Uterus (tissue), 4 donors: ENCODE data around the gene DSG3. TPM values are rescaled to one million over a fixed set of nuclear protein-coding genes. Genes with fewer than 3 reads are reported as not detected.

Source experiments
- DNase-seq, 2 donors: peaks; one replicate each; pipeline ENCODE4 v3.0.0-alpha.2; 2019 to 2020
- H3K27ac ChIP-seq, 2 donors: fragments of 200-600 bp; sonication (generic); 1 replicate in 1 of 2; 2 replicates in 1 of 2; pipeline ENCODE4 v1.5.1; 2016 to 2018
- H3K27me3 ChIP-seq, 2 donors: fragments of 200-600 bp; sonication (generic); one replicate each; pipeline ENCODE4 v1.5.1; 2018 to 2019; ENCODE audit warnings: control low read depth in 1 of 2
- H3K36me3 ChIP-seq, 2 donors: fragments of 200-600 bp; sonication (generic); one replicate each; pipeline ENCODE4 v1.5.1; 2019; ENCODE audit warnings: control low read depth in 1 of 2
- H3K4me1 ChIP-seq, 2 donors: fragments of 200-600 bp; sonication (generic); one replicate each; pipeline ENCODE4 v1.5.1; 2018 to 2019; ENCODE audit warnings: control low read depth in 1 of 2
- H3K4me3 ChIP-seq, 2 donors: fragments of 200-600 bp; sonication (generic); 1 replicate in 1 of 2; 2 replicates in 1 of 2; pipeline ENCODE4 v1.5.1; 2018 to 2019; ENCODE audit warnings: mild to moderate bottlenecking in 1 of 2
- H3K9me3 ChIP-seq, 2 donors: fragments of 200-600 bp; sonication (generic); one replicate each; pipeline ENCODE4 v1.5.1; 2019; ENCODE audit warnings: control low read depth in 1 of 2
- CTCF ChIP-seq, 4 experiments: fragments of 200-600 bp in 2 of 4; fragments of 450-650 bp in 2 of 4; sonication (generic) in 2 of 4; IDR thresholded peaks; one replicate each; pipeline ENCODE4 v1.5.1; 2016 to 2019; ENCODE audit warnings: antibody characterized with exemption in 4 of 4, mild to moderate bottlenecking in 2 of 4, moderate library complexity in 1 of 4
- POLR2A ChIP-seq, 2 donors: fragments of 450-650 bp; IDR thresholded peaks; one replicate each; pipeline ENCODE4 v1.6.1; 2016; ENCODE audit warnings: antibody characterized with exemption in 2 of 2, mild to moderate bottlenecking in 1 of 2, moderate library complexity in 1 of 2
- intact Hi-C: fragments of 100-400 bp; cut with DNase I; formaldehyde crosslinking; loops from one replicate; pipeline ENCODE4 v1.15.1; 2023; ENCODE audit warnings: low total_unique reads
- total RNA-seq, 4 donors: library from RNA; depleted of rRNA in 3 of 4; stranded (reverse); fragments of >200 nt in 3 of 4; gene quantifications; one replicate each; pipeline versions ENCODE4 v1.1.0 to v1.2.4, GENCODE V29; 2014 to 2023
- donor health status: DM: yes; HTN: yes; CAD: no.

Gene DSG3
- total RNA-seq, 4 donors from 2014 or later: 0.07 to 0.12 TPM; not detected in 2

- DNase-seq: no peak
- Histone ChIP-seq H3K27me3 (no peaks in the 10 kb centered on the region), H3K27ac (peak overlapping the region in 1 of 2 donors; percentile 48), H3K9me3 (no peaks in the 10 kb centered on the region), H3K36me3 (no peaks in the 10 kb centered on the region), H3K4me1 (no peaks in the 10 kb centered on the region), H3K4me3 (peak overlapping the region; percentile 36 to 52)
- intact Hi-C loops: no loop called here
- TF ChIP-seq CTCF (IDR thresholded peaks at IDR 0.05): no peak
- no peak for TF ChIP-seq POLR2A (IDR thresholded peaks at IDR 0.05)
Observed at GRCh38 chr18:31498574-31499524, 51.3 kb downstream of the DSG3 start.

DNA sequence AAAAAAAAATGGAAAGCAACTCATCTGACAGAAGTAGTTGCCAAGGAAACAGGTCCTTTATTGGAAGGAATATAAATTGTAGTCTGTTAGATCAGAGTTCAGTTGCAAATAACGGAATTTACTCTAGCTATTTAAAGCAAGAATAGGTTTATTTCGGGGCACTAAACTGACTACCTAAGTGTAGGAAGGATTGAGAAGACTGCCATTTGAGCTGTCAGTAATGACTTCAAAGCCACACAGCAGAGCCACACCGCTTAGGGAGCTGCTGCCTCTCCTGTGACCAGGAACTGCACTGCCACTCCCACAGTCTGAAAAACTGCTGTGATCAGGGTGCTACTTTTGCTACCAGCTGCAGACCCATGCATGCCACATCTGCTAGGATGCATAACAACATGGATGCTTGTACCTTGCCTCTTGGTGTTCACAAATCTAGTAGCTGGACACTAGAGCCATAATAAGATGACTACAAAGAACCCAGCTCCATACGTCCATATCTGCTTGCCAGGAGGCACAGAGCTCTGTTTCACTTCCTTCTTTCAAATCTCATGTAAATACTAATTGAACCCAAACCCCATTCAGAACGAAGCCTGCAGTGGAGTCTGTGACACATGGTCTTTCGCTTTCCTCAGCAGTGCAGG lies 52.6 kb downstream of the DSG3 start:
- Histone ChIP-seq H3K4me3 (no peak overlapping the region), H3K4me1 (no peaks in the 10 kb centered on the region), H3K36me3 (no peaks in the 10 kb centered on the region), H3K9me3 (no peaks in the 10 kb centered on the region), H3K27ac (no peak overlapping the region), H3K27me3 (no peaks in the 10 kb centered on the region)
- intact Hi-C loops: no loop called here
- TF ChIP-seq POLR2A (IDR thresholded peaks at IDR 0.05): no peak
- no peak for DNase-seq

- Histone ChIP-seq H3K9me3 (no peaks in the 10 kb centered on the region), H3K4me3 (no peak overlapping the region), H3K4me1 (no peaks in the 10 kb centered on the region), H3K36me3 (no peaks in the 10 kb centered on the region), H3K27me3 (no peaks in the 10 kb centered on the region), H3K27ac (no peak overlapping the region)
- intact Hi-C loops: no loop called here
- DNase-seq: no peak
- no peak for TF ChIP-seq POLR2A (IDR thresholded peaks at IDR 0.05)
- TF ChIP-seq CTCF (IDR thresholded peaks at IDR 0.05): no peak
Observed at GRCh38 chr18:31503011-31503410, 55.5 kb downstream of the DSG3 start.

DNA sequence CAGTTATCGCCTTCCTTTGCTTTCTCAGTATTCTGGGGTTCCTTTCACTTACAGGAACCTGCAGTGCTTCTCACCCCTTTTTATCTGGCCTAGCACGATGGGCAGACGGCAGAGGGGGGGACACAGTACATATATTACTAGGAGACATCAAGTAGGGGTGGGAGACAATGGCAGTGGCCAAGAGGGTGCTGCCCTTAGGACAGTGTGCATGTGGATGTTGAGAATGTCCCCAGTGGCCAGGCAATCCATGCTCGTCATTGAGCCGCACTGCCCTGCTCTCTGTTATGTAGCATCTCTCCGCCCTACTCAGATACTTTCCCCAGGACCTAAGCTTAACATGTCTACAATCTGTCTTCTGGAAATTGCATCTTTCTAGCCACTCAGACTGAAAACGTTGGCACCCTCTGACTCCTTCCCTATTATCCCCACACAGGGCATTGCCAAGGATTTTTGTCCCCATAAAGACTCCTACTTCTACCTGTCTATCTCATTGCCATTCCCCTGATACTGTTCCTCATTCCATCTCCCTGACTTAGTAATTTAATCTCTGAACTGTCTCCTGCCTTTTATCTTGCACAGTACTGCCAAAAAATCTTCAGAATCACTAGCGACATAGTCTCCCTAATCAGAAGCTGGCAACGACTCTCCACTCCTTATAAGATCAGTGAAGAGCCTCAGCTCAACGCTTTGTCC lies 57.1 kb downstream of the DSG3 start:
- Histone ChIP-seq H3K4me3 (no peak overlapping the region), H3K9me3 (no peaks in the 10 kb centered on the region), H3K27me3 (no peaks in the 10 kb centered on the region), H3K36me3 (no peaks in the 10 kb centered on the region), H3K27ac (no peak overlapping the region), H3K4me1 (no peaks in the 10 kb centered on the region)
- no peak for DNase-seq
- intact Hi-C loops: no loop called here
- TF ChIP-seq POLR2A (IDR thresholded peaks at IDR 0.05) (no peak), CTCF (IDR thresholded peaks at IDR 0.05) (no peak)

- TF ChIP-seq CTCF (IDR thresholded peaks at IDR 0.05) (no peak), POLR2A (IDR thresholded peaks at IDR 0.05) (no peak)
- Histone ChIP-seq H3K4me3 (no peak overlapping the region), H3K9me3 (no peaks in the 10 kb centered on the region), H3K27me3 (no peaks in the 10 kb centered on the region), H3K27ac (no peak overlapping the region), H3K36me3 (no peaks in the 10 kb centered on the region), H3K4me1 (no peaks in the 10 kb centered on the region)
- DNase-seq: no peak
- intact Hi-C loops: no loop called here
Observed at GRCh38 chr18:31505156-31505555, 57.6 kb downstream of the DSG3 start.
